ENCODE data around the gene RETREG3. TPM values are rescaled to one million over a fixed set of nuclear protein-coding genes. Genes with fewer than 3 reads are reported as not detected.

Gene RETREG3
- total and polyA plus RNA-seq, 2 of the 13 experiments (the other 11 are each of a cell fraction or from before 2014, with no cell fraction given), result 47.0 to 55.8 TPM

GRCh38 chr17:42561897-42562387 is 47.2 kb downstream of the RETREG3 start, which contains the start of gene COASY (continued):
- TF ChIP-seq, protein P1, sequence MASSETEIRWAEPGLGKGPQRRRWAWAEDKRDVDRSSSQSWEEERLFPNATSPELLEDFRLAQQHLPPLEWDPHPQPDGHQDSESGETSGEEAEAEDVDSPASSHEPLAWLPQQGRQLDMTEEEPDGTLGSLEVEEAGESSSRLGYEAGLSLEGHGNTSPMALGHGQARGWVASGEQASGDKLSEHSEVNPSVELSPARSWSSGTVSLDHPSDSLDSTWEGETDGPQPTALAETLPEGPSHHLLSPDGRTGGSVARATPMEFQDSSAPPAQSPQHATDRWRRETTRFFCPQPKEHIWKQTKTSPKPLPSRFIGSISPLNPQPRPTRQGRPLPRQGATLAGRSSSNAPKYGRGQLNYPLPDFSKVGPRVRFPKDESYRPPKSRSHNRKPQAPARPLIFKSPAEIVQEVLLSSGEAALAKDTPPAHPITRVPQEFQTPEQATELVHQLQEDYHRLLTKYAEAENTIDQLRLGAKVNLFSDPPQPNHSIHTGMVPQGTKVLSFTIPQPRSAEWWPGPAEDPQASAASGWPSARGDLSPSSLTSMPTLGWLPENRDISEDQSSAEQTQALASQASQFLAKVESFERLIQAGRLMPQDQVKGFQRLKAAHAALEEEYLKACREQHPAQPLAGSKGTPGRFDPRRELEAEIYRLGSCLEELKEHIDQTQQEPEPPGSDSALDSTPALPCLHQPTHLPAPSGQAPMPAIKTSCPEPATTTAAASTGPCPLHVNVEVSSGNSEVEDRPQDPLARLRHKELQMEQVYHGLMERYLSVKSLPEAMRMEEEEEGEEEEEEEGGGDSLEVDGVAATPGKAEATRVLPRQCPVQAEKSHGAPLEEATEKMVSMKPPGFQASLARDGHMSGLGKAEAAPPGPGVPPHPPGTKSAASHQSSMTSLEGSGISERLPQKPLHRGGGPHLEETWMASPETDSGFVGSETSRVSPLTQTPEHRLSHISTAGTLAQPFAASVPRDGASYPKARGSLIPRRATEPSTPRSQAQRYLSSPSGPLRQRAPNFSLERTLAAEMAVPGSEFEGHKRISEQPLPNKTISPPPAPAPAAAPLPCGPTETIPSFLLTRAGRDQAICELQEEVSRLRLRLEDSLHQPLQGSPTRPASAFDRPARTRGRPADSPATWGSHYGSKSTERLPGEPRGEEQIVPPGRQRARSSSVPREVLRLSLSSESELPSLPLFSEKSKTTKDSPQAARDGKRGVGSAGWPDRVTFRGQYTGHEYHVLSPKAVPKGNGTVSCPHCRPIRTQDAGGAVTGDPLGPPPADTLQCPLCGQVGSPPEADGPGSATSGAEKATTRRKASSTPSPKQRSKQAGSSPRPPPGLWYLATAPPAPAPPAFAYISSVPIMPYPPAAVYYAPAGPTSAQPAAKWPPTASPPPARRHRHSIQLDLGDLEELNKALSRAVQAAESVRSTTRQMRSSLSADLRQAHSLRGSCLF (CRISPR knock-in tag; IDR thresholded peaks at IDR 0.05; ENCODE audit: borderline replicate concordance), result peak; percentile 39; the same call in 1 of the 2 replicates
- TF ChIP-seq MTERF4 (CRISPR knock-in tag; IDR thresholded peaks at IDR 0.05) (peak; percentile 48; the same call in 1 of the 2 replicates), MTF1 (CRISPR knock-in tag; IDR thresholded peaks at IDR 0.05) (no peak; the same call in 1 of the 2 replicates), DMTF1 (CRISPR knock-in tag; IDR thresholded peaks at IDR 0.05) (no peak), BORCS8-MEF2B (CRISPR knock-in tag; IDR thresholded peaks at IDR 0.05) (peak; percentile 60; the same call in 1 of the 2 replicates), RARG (CRISPR knock-in tag; IDR thresholded peaks at IDR 0.05; ENCODE audit: low read depth) (peak; percentile 83; the same call in 1 of the 2 replicates), ZNF83 (CRISPR knock-in tag; IDR thresholded peaks at IDR 0.05; ENCODE audit: borderline replicate concordance) (no peak), USF2 (IDR thresholded peaks at IDR 0.05; ENCODE audit: low read depth, low read length) (0 out of 2 replicates have a peak, but pooled peaks have one; percentile 3), USF2 (CRISPR knock-in tag; IDR thresholded peaks at IDR 0.05; ENCODE audit: borderline replicate concordance) (no peak; the same call in 1 of the 2 replicates), HOXD1 (CRISPR knock-in tag; IDR thresholded peaks at IDR 0.05) (peak; percentile 90), RFX5 (IDR thresholded peaks at IDR 0.05; ENCODE audit: low read depth, low read length) (no peak), HINFP (CRISPR knock-in tag; IDR thresholded peaks at IDR 0.05; ENCODE audit: low read depth) (no peak), POLR2A (IDR thresholded peaks at IDR 0.05; ENCODE audit: insufficient read depth in 1 of 2, low read depth in 2 of 2, low read length in 2 of 2) (peak in 1 of 2 experiments; percentile 96; a peak in 2 of 4 replicates), TGIF2 (CRISPR knock-in tag; IDR thresholded peaks at IDR 0.05) (peak; percentile 78; the same call in 1 of the 2 replicates), ZNF883 (CRISPR knock-in tag; IDR thresholded peaks at IDR 0.05; ENCODE audit: not compliant biosample characterization) (peak; percentile 18), REXO4 (CRISPR knock-in tag; IDR thresholded peaks at IDR 0.05; ENCODE audit: borderline replicate concordance) (no peak), GATAD2A (CRISPR knock-in tag; IDR thresholded peaks at IDR 0.05) (peak; percentile 78; the same call in 1 of the 2 replicates), CHD4 (IDR thresholded peaks at IDR 0.05; ENCODE audit: borderline replicate concordance, low read length) (peak; percentile 3; the same call in 1 of the 2 replicates)

All from HepG2 (cell line).